B cell (primary cell): Measurements from ENCODE around the gene TNIK. TPM values are rescaled to one million over a fixed set of nuclear protein-coding genes. Genes with fewer than 3 reads are reported as not detected.

Experiments
- ATAC-seq: fragments of 200-7000 bp; cut with Tn5 transposase; one replicate; pipeline ENCODE4 v1.10.0; 2021; ENCODE audit warnings: low read depth, mild to moderate bottlenecking, moderate number of reproducible peaks, moderate library complexity
- CTCF ChIA-PET: fragments of 350-600 bp; sonication (Branson Sonifier 250); formaldehyde crosslinking; loops from one replicate; lab custom pipeline; 2021; ENCODE audit warnings: antibody characterized with exemption, inconsistent platforms; lab: Charles Lee
- POLR2A ChIA-PET: fragments of 350-600 bp; sonication (Branson Sonifier 250); formaldehyde crosslinking; loops from one replicate; lab custom pipeline; 2021; ENCODE audit warnings: antibody characterized with exemption; lab: Charles Lee
- DNase-seq: peaks from one replicate; pipeline ENCODE4 v3.0.0; 2013
- H2AFZ ChIP-seq: 2 replicates; pipeline ENCODE4 v1.6.1; 2012; ENCODE audit warnings: mild to moderate bottlenecking, low read depth, low read length; ENCODE audit not compliant: insufficient read depth, poor library complexity, severe bottlenecking
- H3K27ac ChIP-seq, 2 donors: 1 replicate in 1 of 2; 2 replicates in 1 of 2; pipeline ENCODE4 v1.5.1; 2012 to 2013; ENCODE audit warnings: low read length in 2 of 2, mild to moderate bottlenecking in 2 of 2, moderate library complexity in 1 of 2
- H3K27me3 ChIP-seq, 4 experiments: fragments of 200-600 bp in 1 of 4; sonication (generic) in 1 of 4; replicated peaks in 1 of 4; 1 replicate in 2 of 4; 2 replicates in 2 of 4; pipeline versions ENCODE4 v1.6.1 to v1.7.0; 2013 to 2016; ENCODE audit warnings: low read length in 3 of 4, mild to moderate bottlenecking in 2 of 4, mixed read lengths in 1 of 4, moderate library complexity in 1 of 4; ENCODE audit not compliant: insufficient read depth in 4 of 4, control insufficient read depth in 3 of 4; ENCODE audit errors: control extremely low read depth in 1 of 4
- H3K36me3 ChIP-seq, 2 experiments: replicated peaks in 1 of 2; 1 replicate in 1 of 2; 2 replicates in 1 of 2; pipeline versions ENCODE4 v1.6.1 to v1.7.1; 2013; ENCODE audit warnings: low read length in 1 of 2; ENCODE audit not compliant: insufficient read depth in 2 of 2, control insufficient read depth in 1 of 2; ENCODE audit errors: control extremely low read depth in 1 of 2, extremely low read depth in 1 of 2
- H3K4me1 ChIP-seq, 2 donors: fragments of 200-600 bp in 1 of 2; sonication (generic) in 1 of 2; 1 replicate in 1 of 2; 2 replicates in 1 of 2; pipeline versions ENCODE4 v1.5.1 to v1.6.1; 2013 to 2017; ENCODE audit warnings: low read length in 2 of 2; ENCODE audit not compliant: control insufficient read depth in 2 of 2, insufficient read depth in 2 of 2
- H3K4me2 ChIP-seq: replicated peaks from 2 replicates; pipeline ENCODE3; 2012; ENCODE audit warnings: mild to moderate bottlenecking, low read depth, low read length; ENCODE audit not compliant: poor library complexity, severe bottlenecking
- H3K4me3 ChIP-seq, 5 experiments: fragments of 200-600 bp in 1 of 5; sonication (generic) in 1 of 5; 1 replicate in 3 of 5; 2 replicates in 2 of 5; pipeline versions ENCODE4 v1.5.1 to v1.7.0; 2011 to 2016; ENCODE audit warnings: low read length in 4 of 5, mild to moderate bottlenecking in 4 of 5, low read depth in 2 of 5, control low read depth in 1 of 5, moderate library complexity in 1 of 5; ENCODE audit not compliant: insufficient read depth in 1 of 5; ENCODE audit errors: control extremely low read depth in 1 of 5, extremely low read depth in 1 of 5
- H3K79me2 ChIP-seq: fragments of 200-600 bp; sonication (generic); one replicate; pipeline ENCODE4 v1.6.0; 2016; ENCODE audit warnings: low read length; ENCODE audit not compliant: control insufficient read depth, insufficient read depth
- H3K9ac ChIP-seq: fragments of 200-600 bp; sonication (generic); 2 replicates; pipeline ENCODE4 v1.6.1; 2017; ENCODE audit warnings: mild to moderate bottlenecking, low read length, moderate library complexity
- H3K9me3 ChIP-seq, 3 donors: one replicate each; pipeline versions ENCODE4 v1.6.1 to v1.7.1; 2013; ENCODE audit warnings: low read length in 2 of 3; ENCODE audit not compliant: control insufficient read depth in 2 of 3, insufficient read depth in 1 of 3; ENCODE audit errors: control extremely low read depth in 1 of 3
- H4K20me1 ChIP-seq: 2 replicates; pipeline ENCODE4 v1.6.0; 2012; ENCODE audit warnings: mild to moderate bottlenecking, low read length; ENCODE audit not compliant: insufficient read depth, control insufficient read depth, poor library complexity, severe bottlenecking
- H3K27ac Mint-ChIP-seq: one replicate; pipeline ENCODE4 v1.8.0; 2021; ENCODE audit warnings: mixed read lengths
- H3K27me3 Mint-ChIP-seq: one replicate; pipeline ENCODE4 v1.8.0; 2021; ENCODE audit warnings: mixed read lengths
- H3K4me1 Mint-ChIP-seq: one replicate; pipeline ENCODE4 v1.8.0; 2021; ENCODE audit warnings: mixed read lengths
- H3K4me3 Mint-ChIP-seq: one replicate; pipeline ENCODE4 v1.8.0; 2021; ENCODE audit warnings: mixed read lengths
- H3K9me3 Mint-ChIP-seq: one replicate; pipeline ENCODE4 v1.8.0; 2022; ENCODE audit warnings: mixed read lengths; ENCODE audit not compliant: insufficient read depth
- CTCF ChIP-seq: fragments of 200-600 bp; IDR thresholded peaks from one replicate; pipeline ENCODE4 v1.8.0; 2022; ENCODE audit warnings: antibody characterized with exemption, mild to moderate bottlenecking
- EZH2 ChIP-seq: IDR thresholded peaks from 2 replicates; pipeline ENCODE4 v1.6.1; 2012; ENCODE audit warnings: borderline replicate concordance, low read depth, mild to moderate bottlenecking, moderate library complexity, low read length; ENCODE audit not compliant: insufficient read depth, poor library complexity, severe bottlenecking
- WGBS: methylation state at CpG from one replicate; pipeline ENCODE4 v1.1.5; 2013; ENCODE audit warnings: missing lambda C conversion rate; ENCODE audit not compliant: insufficient coverage; 5-methylcytosine and 5-hydroxymethylcytosine counted together
- intact Hi-C: fragments of 100-400 bp; cut with micrococcal nuclease; formaldehyde crosslinking; loops from one replicate; pipeline ENCODE4 v1.10.0; 2022
- polyA plus RNA-seq: library from polyadenylated mRNA; depleted of rRNA; stranded (reverse); fragments of >200 nt; gene quantifications from 2 replicates; pipeline ENCODE4 v1.2.3, GENCODE V29; 2012
- total RNA-seq, 2 donors: library from RNA; stranded (reverse); fragments of 120-200 nt in 1 of 2; gene quantifications; 1 replicate in 1 of 2; 2 replicates in 1 of 2; pipeline versions ENCODE4 v1.2.3 to v1.2.4, GENCODE V29; 2013 to 2022

TNIK gene
- total and polyA plus RNA-seq, 2 donors (not counting 1 experiment from before 2014, with no cell fraction given), result 0.66 to 7.7 TPM

DNA sequence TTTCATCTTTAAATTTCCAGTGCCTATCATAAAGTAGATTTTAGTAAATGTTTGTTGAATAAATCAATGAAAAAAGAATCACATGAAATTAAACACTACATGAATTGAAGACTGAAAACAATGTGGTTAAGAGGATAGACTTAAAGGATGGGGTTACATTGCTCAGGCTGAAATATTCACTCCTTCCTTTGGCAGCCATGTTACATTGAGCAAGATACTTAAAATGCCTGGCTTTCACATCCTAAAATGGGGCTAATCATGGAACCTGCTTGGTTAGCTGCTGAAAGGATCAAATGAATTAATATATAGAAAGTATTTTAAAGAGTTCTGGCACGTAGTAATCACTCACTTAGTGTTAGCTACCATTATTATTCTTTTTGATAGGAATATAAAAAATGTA is 236.8 kb downstream of the TNIK start:
- ChIA-PET POLR2A (no interaction called here), CTCF (no interaction called here)
- H3K27me3 Mint-ChIP-seq, result no peaks in the 10 kb centered on the region
- Histone ChIP-seq H3K4me1 (no peaks in the 10 kb centered on the region), H3K79me2 (no peaks in the 10 kb centered on the region), H3K4me3 (no peak overlapping the region), H3K27ac (no peak overlapping the region), H3K36me3 (no peaks in the 10 kb centered on the region), H3K9me3 (peaks cover 0 to 5% (median 0%) of the 10 kb centered on the region in 3 donors), H3K4me2 (no peak overlapping the region), H3K9ac (no peak overlapping the region), H3K27me3 (no peaks in the 10 kb centered on the region), H4K20me1 (no peaks in the 10 kb centered on the region), H2AFZ (no peak overlapping the region)
- no CpG with 5 or more reads among the region's 1 CpG for WGBS
- peaks cover 2% of the 10 kb centered on the region for H3K9me3 Mint-ChIP-seq
- H3K4me3 Mint-ChIP-seq, result no peak overlapping the region
- H3K4me1 Mint-ChIP-seq, result no peaks in the 10 kb centered on the region
- ATAC-seq, result no peak
- TF ChIP-seq CTCF (no peak), EZH2 (no peak)
- intact Hi-C loops, result no loop called here
- DNase-seq, result no peak
- no peak overlapping the region for H3K27ac Mint-ChIP-seq

DNA sequence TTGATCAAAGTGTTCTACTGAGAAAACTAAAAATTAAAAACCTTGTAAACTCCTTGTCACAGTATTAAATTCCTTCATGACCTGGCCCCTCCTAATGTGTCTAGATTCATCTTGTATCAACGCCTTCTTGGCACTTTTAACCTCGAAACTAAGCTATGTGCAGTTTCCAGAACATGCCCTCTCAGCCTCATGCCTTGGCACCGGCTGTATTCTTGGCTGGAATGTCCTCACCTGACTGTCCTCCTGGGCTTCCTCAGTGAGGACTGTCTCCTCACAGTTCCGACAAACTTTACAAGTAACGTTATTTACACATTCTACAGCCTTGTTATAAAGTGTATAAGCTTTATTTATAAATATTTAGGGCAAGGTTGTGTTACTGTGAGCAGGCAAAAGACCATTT is 237.2 kb downstream of the TNIK start:
- no peak overlapping the region for H3K4me2 ChIP-seq
- no peaks in the 10 kb centered on the region for H3K79me2 ChIP-seq
- DNase-seq (no peak), ATAC-seq (no peak)
- no peak overlapping the region for H3K4me3 ChIP-seq
- Mint-ChIP-seq H3K27me3 (no peaks in the 10 kb centered on the region), H3K4me3 (no peak overlapping the region), H3K27ac (no peak overlapping the region), H3K4me1 (no peaks in the 10 kb centered on the region), H3K9me3 (peaks cover 4% of the 10 kb centered on the region)
- POLR2A ChIA-PET, result no interaction called here
- no peaks in the 10 kb centered on the region for H4K20me1 ChIP-seq
- no peak overlapping the region for H3K9ac ChIP-seq
- H3K4me1 ChIP-seq, result no peaks in the 10 kb centered on the region
- TF ChIP-seq CTCF (no peak), EZH2 (no peak)
- no peak overlapping the region for H2AFZ ChIP-seq
- H3K9me3 ChIP-seq, result peaks cover 0 to 5% (median 0%) of the 10 kb centered on the region in 3 donors
- CTCF ChIA-PET, result no interaction called here
- no peaks in the 10 kb centered on the region for H3K27me3 ChIP-seq
- no peak overlapping the region for H3K27ac ChIP-seq
- H3K36me3 ChIP-seq, result no peaks in the 10 kb centered on the region
- intact Hi-C loops, result no loop called here
- WGBS, result 92% methylated on average over 3 of the region's 5 CpGs
